NCI-H128 (cell line): Measurements from ENCODE around the gene PRG2.
"Not testable (repeated sequence)": the region's sequence is repeated elsewhere in the genome, so short reads cannot be mapped to it uniquely, and the experiment has no call there.

ENCODE experiments used
- DNase-seq: peaks from one replicate; lab custom pipeline; 2025; ENCODE audit not compliant: unreplicated experiment; lab: John Stamatoyannopoulos, UW

PRG2 gene

DNA sequence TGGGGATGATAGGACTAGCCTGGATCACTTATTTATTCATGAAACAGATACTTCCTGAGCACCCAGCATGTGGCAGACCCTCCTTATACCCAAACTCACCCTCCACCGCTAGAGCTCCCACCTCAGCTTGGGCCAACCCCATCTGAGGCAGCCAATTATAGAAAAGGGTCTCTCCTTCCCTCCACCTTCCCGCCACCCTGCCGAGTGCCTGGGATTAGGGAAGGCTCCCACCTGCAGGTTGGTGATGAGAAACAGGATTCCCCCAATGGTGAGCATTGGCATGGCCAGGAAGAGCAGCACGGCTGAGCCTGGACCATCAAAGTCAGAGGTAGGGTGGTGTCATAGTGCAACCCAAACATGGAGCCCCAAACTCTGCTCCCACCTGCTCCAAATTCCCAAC is 30.6 kb upstream of the PRG2 start:
- no peak for DNase-seq

- DNase-seq, result no peak
Measured at GRCh38 chr11:57419146-57419545, 28.7 kb upstream of the PRG2 start.

DNA sequence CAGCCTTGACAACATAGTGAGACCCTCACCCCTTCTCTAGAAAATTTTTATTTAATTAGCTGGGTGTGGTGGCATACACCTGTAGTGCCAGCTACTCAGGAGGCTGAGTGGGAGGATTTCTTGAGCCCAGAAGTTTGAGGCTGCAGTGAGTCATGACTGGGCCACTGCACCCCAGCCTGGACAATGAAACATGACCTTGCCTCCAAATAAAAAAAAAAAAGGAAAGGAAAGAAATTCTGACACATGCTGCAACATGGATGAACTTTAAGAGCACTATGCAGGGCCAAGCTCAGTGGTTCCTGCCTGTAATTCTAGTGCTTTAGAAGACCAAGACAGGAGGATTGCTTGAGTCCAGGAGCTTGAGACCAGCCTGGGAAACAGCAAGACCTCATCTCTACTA is 27.7 kb upstream of the PRG2 start:
- DNase-seq, result no peak

- DNase-seq, result no peak
Measured at GRCh38 chr11:57417056-57417455, 26.6 kb upstream of the PRG2 start.

- no peak for DNase-seq
Measured at GRCh38 chr11:57416436-57416835, 26.0 kb upstream of the PRG2 start.

DNA sequence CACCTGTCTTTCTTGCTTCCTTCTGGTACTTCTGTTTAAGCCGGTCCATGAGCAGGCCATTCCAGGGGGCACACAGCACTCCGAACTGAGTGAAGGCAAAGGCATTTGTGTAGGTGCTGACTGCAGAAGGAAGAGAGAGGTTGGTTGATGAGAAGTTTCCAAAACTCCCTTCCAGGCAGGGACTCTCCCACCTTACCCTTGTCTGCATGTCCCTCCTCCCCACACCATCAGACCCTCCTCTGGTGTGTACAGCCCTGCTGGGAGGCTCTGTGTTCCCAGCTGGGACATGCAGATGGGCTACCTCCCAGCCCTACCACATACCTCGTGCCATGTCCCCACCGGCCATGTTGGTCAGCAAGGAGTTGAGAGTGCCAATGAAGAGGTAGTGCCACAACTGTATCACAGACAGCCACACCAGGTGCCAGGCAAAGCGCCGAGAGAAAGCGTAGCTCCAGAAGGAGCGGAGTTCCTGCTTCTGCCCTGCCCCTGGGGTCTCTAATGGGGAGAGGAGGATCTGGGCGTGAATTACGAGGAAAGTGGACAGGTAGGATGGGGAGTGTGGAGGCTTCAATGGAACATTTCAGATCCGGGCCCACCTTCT is 24.3 kb upstream of the PRG2 start:
- DNase-seq, result no peak

DNA sequence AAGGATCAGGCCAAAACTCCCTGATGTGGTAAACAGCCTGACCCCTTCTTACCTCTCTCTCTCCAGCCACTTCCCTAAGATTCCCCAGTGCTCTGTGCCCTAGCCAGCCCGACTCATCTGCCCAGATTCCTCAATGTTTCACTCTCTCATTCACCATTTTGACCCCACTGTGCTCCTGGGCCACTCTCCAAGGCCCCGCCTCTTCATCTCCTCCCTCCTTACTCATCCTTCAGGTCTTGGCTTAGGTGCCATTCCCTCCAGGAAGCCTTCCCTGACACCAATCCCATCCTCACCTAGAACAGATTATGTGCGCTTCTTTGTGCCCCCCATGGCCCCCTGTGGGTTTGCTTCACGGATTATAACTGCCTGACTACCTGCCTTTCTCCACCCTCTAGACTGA is 23.2 kb upstream of the PRG2 start:
- no peak for DNase-seq

DNA sequence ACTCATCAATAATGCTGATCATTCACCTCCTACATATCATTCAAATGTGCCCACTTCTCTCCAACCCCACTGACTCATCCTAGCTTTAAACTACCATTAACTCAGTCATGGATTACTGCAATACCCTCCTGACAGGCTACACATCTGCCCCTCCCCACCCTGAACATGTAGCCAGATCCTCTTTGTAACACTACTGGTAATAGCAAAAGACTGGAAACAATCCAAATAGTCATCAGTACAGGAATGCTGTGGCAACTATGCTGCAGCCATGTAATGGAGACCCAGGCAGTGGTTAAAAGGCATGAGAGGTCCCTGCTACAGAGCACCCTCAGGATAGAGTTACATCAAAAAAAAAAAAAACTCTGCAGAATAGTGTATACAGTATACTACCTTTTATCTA is 19.8 kb upstream of the PRG2 start:
- no peak for DNase-seq

GRCh38 chr11:57409321-57410100 is 19.1 kb upstream of the PRG2 start:
- DNase-seq, result no peak

- no peak for DNase-seq
Measured at GRCh38 chr11:57408771-57409170, 18.3 kb upstream of the PRG2 start.

DNA sequence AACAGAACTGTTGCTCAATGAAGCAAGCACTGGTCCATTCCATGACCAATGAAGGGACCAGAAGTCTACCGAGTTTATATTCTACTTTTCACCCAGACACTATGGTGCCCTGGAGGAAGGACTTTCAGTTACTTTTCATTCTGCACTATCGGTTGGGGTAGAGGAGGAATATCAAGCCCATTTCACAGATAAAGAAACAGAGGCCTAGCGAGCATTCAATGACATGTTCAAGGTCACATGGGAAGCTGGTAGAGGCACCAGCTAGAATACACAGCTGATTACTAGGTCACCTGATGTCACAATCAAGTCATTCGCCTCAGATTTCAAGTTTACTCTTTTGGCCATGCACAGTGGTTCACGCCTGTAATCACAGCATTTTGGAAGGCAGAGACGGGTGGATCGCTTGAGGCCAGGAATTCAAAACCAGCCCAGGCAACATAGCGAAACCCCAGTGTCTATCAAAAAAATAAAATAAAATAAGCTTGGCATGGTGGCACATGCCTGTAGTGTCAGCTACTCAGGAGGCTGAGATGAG is 17.6 kb upstream of the PRG2 start:
- no peak for DNase-seq

GRCh38 chr11:57407010-57407920 is 16.8 kb upstream of the PRG2 start:
- no peak for DNase-seq

GRCh38 chr11:57406337-57406904 is 16.0 kb upstream of the PRG2 start:
- DNase-seq, result no peak

GRCh38 chr11:57405271-57405860 is 14.9 kb upstream of the PRG2 start:
- no peak for DNase-seq

DNA sequence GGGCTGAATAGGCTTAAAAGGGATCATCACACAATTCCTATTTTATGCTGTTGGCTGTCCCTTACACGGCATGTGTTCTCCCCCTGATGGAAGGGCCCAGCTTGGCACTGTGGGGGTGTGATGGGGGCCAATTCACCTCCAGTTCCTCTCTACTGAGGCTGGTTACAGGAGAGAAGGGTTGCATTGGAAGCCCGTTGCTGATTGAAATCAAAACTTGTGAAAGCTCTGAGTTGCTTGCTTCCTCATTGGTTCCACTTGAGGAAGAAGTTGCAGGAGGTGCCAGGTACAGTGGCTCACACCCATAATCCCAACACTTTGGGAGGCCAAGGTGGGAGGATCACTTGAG is 13.3 kb upstream of the PRG2 start:
- DNase-seq, result no peak

DNA sequence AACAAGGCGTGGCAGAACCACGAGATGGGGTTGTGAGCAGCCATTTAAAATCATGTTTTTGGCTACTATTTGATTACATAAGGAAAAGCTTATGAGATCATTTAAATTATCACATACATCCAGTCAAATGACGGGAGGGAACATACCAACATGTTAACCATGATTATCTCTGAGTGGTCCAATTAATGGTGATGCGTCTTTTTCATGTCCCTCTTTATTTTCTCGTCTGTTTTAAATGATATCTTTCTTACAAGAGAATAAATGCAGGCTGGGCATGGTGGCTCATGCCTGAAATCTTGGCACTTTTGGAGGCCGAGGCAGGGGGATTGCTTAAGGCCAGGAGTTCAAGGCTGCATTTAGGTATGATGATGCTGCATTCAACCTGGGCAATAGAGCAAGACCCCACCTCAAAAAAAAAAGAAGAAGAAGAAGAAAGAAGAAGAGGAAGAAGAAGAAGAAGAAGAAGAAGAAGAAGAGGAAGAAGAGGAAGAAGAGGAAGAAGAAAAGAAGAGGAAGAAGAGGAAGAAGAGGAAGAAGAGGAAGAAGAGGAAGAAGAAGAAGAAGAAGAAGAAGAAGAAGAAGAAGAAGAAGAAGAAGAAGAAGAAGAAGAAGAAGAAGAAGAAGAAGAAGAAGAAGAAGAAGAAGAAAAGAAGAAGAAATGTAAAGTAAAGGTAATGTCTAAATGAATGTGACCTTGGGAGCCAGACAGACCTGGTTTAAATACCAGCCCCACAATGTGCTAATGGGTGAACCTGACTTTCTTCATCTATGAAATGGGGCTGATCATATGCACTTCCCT is 12.8 kb upstream of the PRG2 start:
- not testable (repeated sequence) for DNase-seq

DNA sequence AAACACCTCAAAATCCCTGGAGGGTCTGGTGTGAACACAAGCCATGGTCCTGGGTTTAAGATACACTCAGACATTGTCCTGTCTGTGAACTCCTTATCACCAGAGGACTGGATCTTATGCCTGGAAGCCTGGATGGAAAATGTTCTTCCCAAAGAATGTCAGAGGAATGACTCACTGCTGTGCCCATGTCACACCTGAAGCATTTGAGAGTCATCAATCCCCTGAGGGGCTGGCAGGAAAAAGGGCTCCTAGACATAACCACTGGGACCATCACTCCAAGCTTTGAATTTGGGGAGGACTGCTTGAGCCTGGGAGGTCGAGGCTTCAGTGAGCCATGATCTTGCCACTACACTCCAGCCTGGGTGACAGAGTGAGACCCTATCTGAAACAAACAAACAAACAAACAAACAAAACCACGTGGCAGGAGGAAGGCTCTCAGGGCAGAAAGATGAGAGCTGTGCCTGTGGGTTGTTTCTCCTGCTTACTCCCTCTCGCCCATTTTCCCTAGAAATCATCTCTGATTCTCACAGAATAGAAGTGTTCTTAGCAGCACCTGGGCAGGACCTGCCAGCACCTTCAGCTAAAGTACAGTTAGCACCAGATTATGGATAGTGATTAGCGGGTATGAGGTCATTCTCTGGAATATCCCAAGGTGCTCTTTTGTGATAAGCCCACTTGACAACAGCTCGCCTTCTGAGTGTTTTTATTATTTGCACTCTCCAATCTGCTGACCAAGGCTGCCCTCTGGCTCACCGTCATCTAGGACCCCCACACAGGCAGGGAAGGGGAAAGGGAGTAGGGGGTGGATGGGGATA is 11.9 kb upstream of the PRG2 start:
- DNase-seq, result no peak

- no peak for DNase-seq
Measured at GRCh38 chr11:57399972-57400578, 9.6 kb upstream of the PRG2 start.

- no peak for DNase-seq
Measured at GRCh38 chr11:57399221-57399620, 8.8 kb upstream of the PRG2 start.
